LNCAP (cell line): ENCODE measurements around the gene GABPB2.

Experiments used
- CTCF ChIP-seq: fragments of 450-650 bp; IDR thresholded peaks from 2 replicates; pipeline ENCODE4 v1.5.1; 2017; ENCODE audit warnings: mild to moderate bottlenecking

Gene GABPB2

GRCh38 chr1:151060657-151061421 is 9.7 kb upstream of the GABPB2 start:
- no peak for TF ChIP-seq CTCF

- TF ChIP-seq CTCF = no peak
These were observed 8.9 kb upstream of the GABPB2 start for GRCh38 chr1:151061704-151062103.

GRCh38 chr1:151062741-151063371 is 7.7 kb upstream of the GABPB2 start:
- no peak for TF ChIP-seq CTCF

GRCh38 chr1:151065089-151065645 is 5.4 kb upstream of the GABPB2 start:
- TF ChIP-seq CTCF = no peak

GRCh38 chr1:151067185-151067584 is 3.4 kb upstream of the GABPB2 start:
- TF ChIP-seq CTCF = no peak

GRCh38 chr1:151069103-151069486 is 1.5 kb upstream of the GABPB2 start:
- no peak for TF ChIP-seq CTCF

- TF ChIP-seq CTCF = no peak
These were observed 1.7 kb downstream of the GABPB2 start for GRCh38 chr1:151072224-151072623.
